SK-N-SH treated with all-trans-retinoic acid at 6 μM for 48 hours (cell line): ENCODE results near the gene PSMB3.
"Not testable (repeated sequence)": the region's sequence is repeated elsewhere in the genome, so short reads cannot be mapped to it uniquely, and the experiment has no call there.

Experiments
- ATAC-seq: fragments of 200-7000 bp; cut with Tn5 transposase; 3 replicates; pipeline ENCODE4 v1.9.1; 2020; ENCODE audit warnings: mild to moderate bottlenecking, moderate library complexity
- BACH2 ChIP-seq: fragments of 250-450 bp; sonication (Bioruptor Pico); IDR thresholded peaks from 2 replicates; pipeline ENCODE4 v1.9.0; 2021; ENCODE audit warnings: mild to moderate bottlenecking, borderline replicate concordance
- CREB5 ChIP-seq: fragments of 250-450 bp; sonication (Bioruptor Pico); IDR thresholded peaks from 2 replicates; pipeline ENCODE4 v1.5.1; 2020; ENCODE audit warnings: low read depth, mild to moderate bottlenecking, moderate library complexity
- CSDC2 ChIP-seq: fragments of 250-450 bp; sonication (Bioruptor Pico); IDR thresholded peaks from 2 replicates; pipeline ENCODE4 v1.5.0; 2020; ENCODE audit warnings: mild to moderate bottlenecking, moderate library complexity
- CSRNP3 ChIP-seq: fragments of 250-450 bp; sonication (Bioruptor Pico); IDR thresholded peaks from 2 replicates; pipeline ENCODE4 v1.5.1; 2021; ENCODE audit warnings: mild to moderate bottlenecking, moderate library complexity
- ESRRG ChIP-seq: fragments of 250-450 bp; sonication (Bioruptor Pico); IDR thresholded peaks from 2 replicates; pipeline ENCODE4 v1.6.1; 2021; ENCODE audit warnings: mild to moderate bottlenecking
- ISL1 ChIP-seq: fragments of 250-450 bp; sonication (Bioruptor Pico); IDR thresholded peaks from 2 replicates; pipeline ENCODE4 v2.1.2; 2022; ENCODE audit warnings: mild to moderate bottlenecking, moderate library complexity
- OSR1 ChIP-seq: fragments of 250-450 bp; sonication (Bioruptor Pico); IDR thresholded peaks from 2 replicates; pipeline ENCODE4 v1.8.0; 2022; ENCODE audit warnings: moderate library complexity, mild to moderate bottlenecking, inconsistent platforms
- POU6F1 ChIP-seq: fragments of 250-450 bp; sonication (Bioruptor Pico); IDR thresholded peaks from 2 replicates; pipeline ENCODE4 v1.8.0; 2021; ENCODE audit warnings: low read depth, mild to moderate bottlenecking, moderate library complexity, borderline replicate concordance
- RARB ChIP-seq: fragments of 250-450 bp; sonication (Bioruptor Pico); IDR thresholded peaks from 2 replicates; pipeline ENCODE4 v1.8.0; 2021; ENCODE audit warnings: mild to moderate bottlenecking, moderate library complexity
- SNAI2 ChIP-seq: fragments of 250-450 bp; sonication (Bioruptor Pico); IDR thresholded peaks from 2 replicates; pipeline ENCODE4 v1.5.0; 2020; ENCODE audit warnings: mild to moderate bottlenecking, moderate library complexity
- TCF4 ChIP-seq: fragments of 250-450 bp; sonication (Bioruptor Pico); IDR thresholded peaks from 2 replicates; pipeline ENCODE4 v1.8.0; 2021; ENCODE audit warnings: mild to moderate bottlenecking, moderate library complexity, borderline replicate concordance
- TOX ChIP-seq: fragments of 250-450 bp; sonication (Bioruptor Pico); IDR thresholded peaks from 2 replicates; pipeline ENCODE4 v1.8.0; 2021; ENCODE audit warnings: mild to moderate bottlenecking, moderate library complexity, borderline replicate concordance
- TSHZ2 ChIP-seq: fragments of 250-450 bp; sonication (Bioruptor Pico); IDR thresholded peaks from 2 replicates; pipeline ENCODE4 v1.5.0; 2020; ENCODE audit warnings: mild to moderate bottlenecking, moderate library complexity
- ZC3H10 ChIP-seq: fragments of 250-450 bp; sonication (Bioruptor Pico); IDR thresholded peaks from 2 replicates; pipeline ENCODE4 v1.5.1; 2021; ENCODE audit warnings: mild to moderate bottlenecking, moderate library complexity
- ZFP3 ChIP-seq: fragments of 250-450 bp; sonication (Bioruptor Pico); IDR thresholded peaks from 2 replicates; pipeline ENCODE4 v1.5.0; 2020; ENCODE audit warnings: mild to moderate bottlenecking, moderate library complexity
- ZFP30 ChIP-seq: fragments of 450-650 bp; formaldehyde crosslinking; IDR thresholded peaks from 2 replicates; pipeline ENCODE4 v1.5.0; 2022; ENCODE audit warnings: mild to moderate bottlenecking, moderate library complexity
- ZNF565 ChIP-seq: fragments of 450-650 bp; formaldehyde crosslinking; conservative IDR thresholded peaks from 2 replicates; pipeline ENCODE4 v1.5.0; 2020; ENCODE audit warnings: low read depth, mild to moderate bottlenecking, moderate library complexity
- ZNF70 ChIP-seq: fragments of 450-650 bp; formaldehyde crosslinking; IDR thresholded peaks from 2 replicates; pipeline ENCODE4 v1.5.0; 2020; ENCODE audit warnings: mild to moderate bottlenecking, moderate library complexity
- ZNF8 ChIP-seq: fragments of 450-650 bp; formaldehyde crosslinking; IDR thresholded peaks from 2 replicates; pipeline ENCODE4 v1.5.0; 2020; ENCODE audit warnings: mild to moderate bottlenecking, moderate library complexity

PSMB3 gene

GRCh38 chr17:38720941-38721340 lies 31.6 kb upstream of the PSMB3 start:
- no peak for ATAC-seq
- TF ChIP-seq ESRRG (CRISPR knock-in tag) (no peak), CSRNP3 (no peak), CREB5 (CRISPR knock-in tag) (no peak), ZC3H10 (CRISPR knock-in tag) (no peak), RARB (CRISPR knock-in tag) (no peak), TSHZ2 (no peak), TCF4 (no peak), CSDC2 (no peak), ISL1 (CRISPR knock-in tag) (no peak)

- no peak for ATAC-seq
These were observed 30.7 kb upstream of the PSMB3 start for GRCh38 chr17:38721802-38722201.

GRCh38 chr17:38724337-38724988 lies 28.1 kb upstream of the PSMB3 start:
- peak; percentile 55; the same call in 1 of the 2 replicates for TF ChIP-seq TCF4
- TF ChIP-seq CSDC2, result no peak
- ATAC-seq, result peak; percentile 88

More at GRCh38 chr17:38721802-38722201, 30.7 kb upstream of the PSMB3 start:
- TF ChIP-seq ESRRG (CRISPR knock-in tag) (no peak), TOX (no peak), ZNF565 (CRISPR knock-in tag) (no peak), CSDC2 (no peak), ZC3H10 (CRISPR knock-in tag) (no peak), SNAI2 (CRISPR knock-in tag) (no peak), ZFP30 (CRISPR knock-in tag) (no peak), CREB5 (CRISPR knock-in tag) (no peak), ZNF8 (CRISPR knock-in tag) (no peak), POU6F1 (no peak)

GRCh38 chr17:38725066-38725465 lies 27.5 kb upstream of the PSMB3 start:
- TF ChIP-seq CREB5 (CRISPR knock-in tag) (no peak), ZNF70 (CRISPR knock-in tag) (no peak), RARB (CRISPR knock-in tag) (no peak), TSHZ2 (no peak), ISL1 (CRISPR knock-in tag) (no peak), TCF4 (no peak), TOX (no peak), ZNF565 (CRISPR knock-in tag) (no peak), BACH2 (CRISPR knock-in tag) (no peak), POU6F1 (no peak), ZNF8 (CRISPR knock-in tag) (no peak), ZC3H10 (CRISPR knock-in tag) (no peak), ZFP30 (CRISPR knock-in tag) (no peak), OSR1 (no peak), SNAI2 (CRISPR knock-in tag) (no peak), ZFP3 (no peak)
- peak; percentile 24 for ATAC-seq

- not testable (repeated sequence) for ATAC-seq
These were observed 26.4 kb upstream of the PSMB3 start for GRCh38 chr17:38726145-38726544.
